G401.6 (cell line): Measurements from ENCODE around the gene RETREG3.
"Not testable (repeated sequence)": the region's sequence is repeated elsewhere in the genome, so short reads cannot be mapped to it uniquely, and the experiment has no call there.

Experiments
- FAIRE-seq: peaks from 2 replicates; lab custom pipeline; 2012; peaks lifted over from hg19 to GRCh38; lab: Jason Lieb, UNC

RETREG3 gene

DNA sequence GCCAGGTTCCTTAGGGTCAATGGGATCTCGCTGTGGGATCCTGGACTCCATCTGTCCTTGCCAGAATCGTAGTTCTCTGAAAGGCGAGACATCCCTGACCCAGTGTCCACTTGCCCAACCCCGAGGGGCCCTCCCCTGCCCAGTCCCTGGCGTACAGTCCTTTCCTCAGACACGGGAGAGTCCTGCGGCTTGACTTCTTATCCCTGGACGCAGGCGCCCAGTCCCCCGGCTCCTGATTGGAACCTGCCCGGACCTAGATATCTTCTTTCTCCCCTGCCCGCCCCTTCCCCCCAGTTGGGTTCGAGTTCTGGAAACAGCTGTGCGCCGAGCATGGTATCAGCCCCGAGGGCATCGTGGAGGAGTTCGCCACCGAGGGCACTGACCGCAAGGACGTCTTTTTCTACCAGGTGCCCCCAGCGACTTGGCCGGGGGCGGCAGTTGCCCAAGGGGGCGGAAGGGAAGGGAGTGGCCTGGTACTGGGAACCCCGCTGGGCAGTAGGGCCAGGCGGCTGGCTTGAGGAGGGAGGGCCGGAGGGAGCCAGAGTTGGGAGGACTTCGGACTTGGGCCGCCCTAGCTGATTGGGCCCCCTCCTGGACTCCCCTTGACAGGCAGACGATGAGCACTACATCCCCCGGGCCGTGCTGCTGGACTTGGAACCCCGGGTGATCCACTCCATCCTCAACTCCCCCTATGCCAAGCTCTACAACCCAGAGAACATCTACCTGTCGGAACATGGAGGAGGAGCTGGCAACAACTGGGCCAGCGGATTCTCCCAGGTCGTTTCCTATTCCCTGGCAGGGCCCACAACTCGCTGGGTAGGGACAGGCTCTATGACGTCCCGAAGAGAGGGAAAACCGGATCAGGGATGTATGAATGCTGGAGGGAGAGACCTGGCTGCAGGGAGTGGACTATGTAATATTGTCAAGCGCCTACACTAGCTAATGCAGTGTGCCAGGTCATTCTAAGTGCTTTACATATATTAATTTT, 934 bp upstream of the RETREG3 start:
- FAIRE-seq, result not testable (repeated sequence)

DNA sequence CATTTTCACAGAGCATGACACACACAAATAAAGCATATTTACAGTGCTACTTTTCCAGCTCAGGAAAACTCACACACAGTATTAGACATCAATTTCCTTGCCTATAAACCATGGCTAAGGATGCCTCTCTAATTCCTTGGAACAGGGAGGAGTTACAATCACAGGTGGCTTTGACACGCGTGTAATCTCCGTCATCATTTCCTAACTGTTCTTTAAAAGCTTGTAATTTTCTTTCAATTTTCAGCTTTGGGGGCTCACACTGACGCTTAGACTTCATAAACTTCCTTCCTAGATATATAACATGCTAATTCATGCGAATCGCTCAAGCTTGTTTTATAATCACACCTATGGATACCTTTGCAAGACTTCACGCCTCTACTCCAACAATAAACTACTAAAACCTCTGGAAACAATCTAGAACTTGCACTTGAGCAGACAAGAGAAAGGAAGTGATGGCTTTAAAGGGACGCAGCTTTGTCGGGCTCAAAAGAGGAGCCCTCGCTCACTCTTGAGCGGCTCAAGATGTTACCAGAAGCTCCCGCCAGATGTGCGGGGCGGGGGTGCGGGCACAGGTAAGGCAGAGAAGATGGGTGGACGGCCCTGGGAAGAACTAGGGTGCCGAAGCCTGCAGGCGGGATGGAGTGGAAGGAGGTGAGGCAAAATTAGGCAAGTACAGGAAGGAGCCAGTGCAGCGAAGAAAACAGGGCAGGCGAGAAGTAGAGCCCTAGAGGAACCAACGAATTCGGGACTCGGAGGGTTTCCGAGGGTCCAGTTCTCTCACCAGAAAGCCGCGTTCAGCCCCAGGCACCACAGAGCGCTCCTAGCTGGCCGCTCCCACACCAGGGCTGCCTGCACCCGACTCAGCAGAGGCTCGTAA, 631 bp downstream of the RETREG3 start:
- FAIRE-seq, result no peak

DNA sequence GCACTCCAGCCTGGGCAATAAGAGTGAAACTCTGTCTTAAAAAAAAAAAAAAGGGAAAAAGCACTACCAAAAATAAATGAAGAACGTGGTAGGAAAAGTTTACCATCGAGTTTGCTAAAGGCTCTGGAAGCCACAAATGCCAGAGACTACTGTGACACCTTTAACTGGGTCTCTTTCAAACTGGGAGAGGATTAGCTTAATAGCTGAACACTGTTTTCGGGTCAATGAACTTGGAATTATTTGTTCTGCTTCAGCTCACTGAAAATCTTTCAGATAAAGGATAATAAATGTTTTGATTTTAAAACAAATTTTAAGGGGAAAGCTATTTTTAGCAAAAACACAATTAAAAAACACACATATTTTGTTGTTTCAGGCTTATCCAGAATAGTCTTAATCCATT, 1.4 kb downstream of the RETREG3 start:
- no peak for FAIRE-seq

DNA sequence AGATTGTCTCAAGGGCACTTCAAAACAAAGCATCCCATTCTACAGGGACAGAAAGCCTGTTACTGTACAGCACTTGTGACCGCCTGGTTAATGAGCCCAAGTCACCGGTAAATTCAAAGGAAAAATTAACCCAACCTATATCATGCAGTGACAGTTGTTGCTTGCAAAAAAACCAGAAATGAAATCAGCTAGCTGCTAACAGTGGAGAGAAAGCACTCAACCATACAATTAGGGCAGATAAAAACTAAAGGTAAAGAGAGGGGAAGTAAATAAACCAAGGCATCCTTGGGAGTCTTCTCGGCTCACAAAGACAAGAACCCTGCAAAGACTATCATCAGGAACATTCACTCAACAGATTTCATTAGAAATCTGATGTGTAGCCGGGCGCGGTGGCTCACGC, 5.9 kb downstream of the RETREG3 start:
- no peak for FAIRE-seq

DNA sequence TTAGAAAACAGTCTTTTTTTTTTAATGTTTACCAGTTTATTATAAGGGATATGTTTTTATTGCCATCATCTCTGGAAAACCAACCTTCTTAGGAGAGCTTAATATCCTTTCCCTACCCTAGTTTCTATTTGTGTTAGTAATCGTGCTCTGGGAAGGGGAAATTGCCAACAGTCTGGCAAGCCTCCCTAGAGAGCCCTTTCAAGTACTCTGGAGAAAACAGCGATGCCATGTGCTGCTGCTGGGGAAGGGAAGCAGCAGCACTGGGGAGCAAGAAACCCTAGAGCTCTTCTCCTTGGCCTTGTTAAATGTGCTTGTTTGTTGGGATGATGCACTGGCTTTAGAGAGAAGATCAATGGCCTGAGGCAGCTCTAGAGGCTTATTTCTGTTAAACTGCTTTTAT, 10.3 kb downstream of the RETREG3 start:
- FAIRE-seq, result no peak

DNA sequence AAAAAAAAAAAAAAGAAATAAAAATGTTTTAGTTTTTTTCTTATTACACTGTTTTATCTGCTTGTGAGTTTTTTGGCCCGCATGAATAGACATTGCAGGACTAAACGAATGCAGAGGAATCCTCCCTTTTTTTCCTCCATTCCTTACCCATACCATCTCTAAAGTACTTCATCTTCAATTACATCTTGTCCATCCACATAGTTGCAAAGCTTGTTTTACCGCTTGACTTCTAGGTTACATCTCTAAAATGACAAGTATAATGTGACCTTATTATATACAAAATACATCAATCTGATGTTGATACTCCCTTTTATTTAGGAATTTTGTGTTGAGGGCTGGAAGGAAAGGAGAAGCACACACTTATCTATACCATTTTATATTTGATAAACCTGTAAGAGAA, 12.8 kb downstream of the RETREG3 start:
- no peak for FAIRE-seq

DNA sequence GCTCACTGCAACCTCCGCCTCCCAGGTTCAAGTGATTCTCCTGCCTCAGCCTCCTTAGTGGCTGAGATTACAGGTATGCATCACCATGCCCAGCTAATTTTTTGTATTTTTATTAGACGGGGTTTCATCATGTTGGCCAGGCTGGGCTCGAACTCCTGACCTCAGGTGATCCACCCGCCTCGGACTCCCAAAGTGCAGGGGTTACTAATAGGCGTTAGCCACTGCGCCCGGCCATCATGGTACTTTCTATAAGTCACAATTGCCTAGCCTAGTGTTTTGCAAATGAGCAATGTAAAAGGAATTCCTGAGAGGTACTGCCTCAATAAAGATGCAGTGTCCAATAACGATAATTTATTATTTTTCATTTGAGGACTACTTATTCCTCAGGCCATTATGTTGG, 17.8 kb downstream of the RETREG3 start:
- no peak for FAIRE-seq

DNA sequence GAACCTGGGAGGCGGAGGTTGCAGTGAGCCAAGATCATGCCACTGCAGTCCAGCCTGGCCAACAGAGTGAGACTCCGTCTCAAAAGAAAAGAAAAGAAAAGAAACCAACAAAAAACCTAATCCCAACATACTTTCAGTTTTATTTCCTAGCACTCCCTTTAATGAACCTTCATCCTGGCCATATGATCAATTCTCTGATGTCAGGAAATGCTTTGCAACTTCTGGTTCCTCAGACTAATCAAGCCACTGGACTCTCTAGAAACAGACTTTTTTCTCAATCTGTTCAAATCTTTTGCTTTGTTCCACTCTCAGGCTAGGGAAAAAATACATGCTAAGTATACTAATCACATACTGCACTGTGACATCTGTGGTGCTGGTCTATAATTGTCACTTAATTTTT, 18.3 kb downstream of the RETREG3 start:
- no peak for FAIRE-seq

DNA sequence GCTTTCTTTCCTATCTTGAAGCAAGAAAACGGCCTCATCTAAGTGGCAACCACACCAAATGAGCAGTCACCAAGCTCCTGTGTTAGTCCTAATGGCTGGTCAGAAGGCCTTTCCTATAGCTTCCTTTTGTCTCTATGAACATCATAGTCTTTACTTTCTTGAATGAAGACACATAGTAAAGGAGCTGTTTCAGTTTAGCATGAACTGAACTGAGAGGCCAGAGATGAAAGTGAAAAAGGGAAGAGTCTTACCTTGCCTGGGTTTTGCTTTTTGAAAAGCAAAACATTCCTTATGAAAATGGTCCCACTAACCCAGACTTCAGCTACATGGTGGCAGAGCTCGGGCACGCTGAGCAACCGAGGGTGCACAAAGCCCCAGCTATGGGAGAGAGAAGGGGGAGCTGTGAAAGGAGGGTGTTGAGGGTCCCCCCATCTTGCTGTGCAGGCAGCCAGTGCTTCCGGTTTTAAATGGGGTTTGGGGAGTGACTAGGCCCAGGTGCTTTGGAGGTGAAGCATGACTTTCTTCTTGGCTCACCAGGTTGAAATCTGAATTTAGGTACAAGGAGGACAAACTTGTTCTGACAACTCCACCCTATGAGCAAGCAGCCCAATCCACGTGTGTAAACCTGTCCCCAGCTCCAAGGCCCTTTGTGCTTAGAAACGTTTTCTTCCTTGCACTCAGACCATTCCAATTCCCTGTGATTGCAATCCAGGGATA, 22.5 kb downstream of the RETREG3 start:
- FAIRE-seq, result no peak

DNA sequence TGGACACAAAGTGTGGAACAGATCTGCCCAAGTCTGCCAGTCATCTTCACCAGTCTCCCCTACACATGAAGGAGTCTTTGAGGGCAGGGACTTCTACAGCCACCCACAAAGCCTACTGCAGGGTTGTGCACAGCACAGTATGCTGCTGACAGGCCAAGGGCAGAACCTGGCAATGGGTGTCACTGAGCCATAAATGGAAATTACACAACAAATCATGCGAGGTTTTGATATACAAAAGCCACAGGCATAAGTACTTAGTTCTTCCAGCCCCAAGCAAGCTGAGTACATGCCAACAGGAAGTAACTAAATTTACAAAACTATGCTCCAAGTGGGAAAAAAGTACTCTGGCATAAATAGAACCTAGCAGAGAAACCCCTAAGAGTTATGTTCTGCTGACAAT, 23.8 kb downstream of the RETREG3 start:
- FAIRE-seq, result no peak

DNA sequence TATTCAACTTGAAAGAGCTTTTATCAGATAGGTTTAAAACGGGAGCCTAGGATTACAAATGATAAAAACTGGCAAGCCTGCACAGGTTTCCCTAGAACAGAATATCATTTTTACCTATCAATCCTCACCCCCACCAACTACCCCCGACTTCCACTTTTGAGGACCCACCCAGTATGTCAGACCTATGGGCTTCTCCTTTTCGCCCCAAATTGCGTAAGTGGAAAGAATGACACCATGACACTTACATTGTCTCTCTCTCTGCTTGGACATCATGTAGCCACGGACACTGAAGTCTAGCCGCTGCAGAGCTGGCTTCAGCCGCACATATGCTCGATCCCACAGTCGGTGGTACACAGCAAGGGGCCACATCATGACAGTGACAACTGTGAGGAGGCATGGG, 24.3 kb downstream of the RETREG3 start:
- no peak for FAIRE-seq

DNA sequence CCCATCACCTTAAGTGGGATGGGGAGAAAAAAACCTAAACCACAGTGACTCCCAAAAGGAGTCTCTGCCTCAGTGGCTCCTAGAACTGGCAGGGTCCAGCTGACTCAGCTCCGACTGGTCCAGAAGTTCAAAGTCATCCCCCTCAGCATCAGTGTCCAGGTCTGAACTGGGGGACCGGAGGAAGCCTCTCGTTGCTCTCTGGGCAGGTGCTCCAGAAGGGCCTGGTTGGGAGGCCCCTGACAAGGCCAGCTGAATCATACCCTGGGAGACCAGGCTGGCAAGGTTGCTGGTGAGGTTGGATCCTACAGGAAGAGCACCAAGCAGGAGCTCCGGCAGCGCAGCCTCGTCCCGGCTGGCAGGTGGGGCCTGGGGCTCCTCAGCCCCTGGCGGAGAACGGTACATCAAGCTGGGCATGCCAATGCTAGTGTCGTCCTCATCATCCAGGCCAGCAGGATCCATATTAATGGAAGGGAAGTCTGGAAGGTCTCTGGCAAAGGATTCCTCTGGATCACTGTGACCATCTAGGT, 27.4 kb downstream of the RETREG3 start:
- no peak for FAIRE-seq

DNA sequence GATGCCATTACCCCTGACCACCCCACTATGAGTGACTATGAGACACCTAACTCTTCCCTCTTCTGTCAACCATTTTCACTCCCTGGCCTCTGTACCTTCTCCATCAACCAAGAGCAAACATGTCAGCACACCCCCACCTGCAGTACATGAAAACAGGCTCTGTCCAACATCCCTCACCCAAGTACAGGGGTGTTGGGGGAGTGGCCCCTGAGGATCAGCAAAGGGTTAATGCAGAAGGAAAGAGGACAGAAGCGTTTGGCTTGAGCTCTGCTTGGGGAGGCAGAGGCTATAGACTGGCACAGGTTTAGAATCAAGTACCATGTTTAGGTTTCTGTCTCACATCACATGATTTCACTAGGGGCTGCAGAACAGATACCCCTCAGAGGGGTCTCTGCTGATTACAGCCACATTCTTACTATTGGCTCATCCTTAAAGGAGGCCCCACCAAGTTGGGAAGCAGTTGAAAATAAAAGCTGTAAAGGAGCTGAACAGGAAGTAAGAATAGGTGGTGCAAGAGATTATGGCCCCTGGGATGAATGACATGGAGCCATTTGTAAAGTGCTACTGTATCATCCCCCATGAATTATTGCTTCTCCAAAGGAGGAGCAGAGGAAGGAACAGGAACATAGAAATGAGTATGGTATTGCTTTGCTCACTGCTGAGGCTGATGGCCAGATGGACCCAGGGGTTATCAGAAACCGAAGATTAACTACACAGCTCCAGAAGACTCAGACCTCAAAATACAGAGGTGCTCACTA, 29.2 kb downstream of the RETREG3 start:
- FAIRE-seq, result no peak

DNA sequence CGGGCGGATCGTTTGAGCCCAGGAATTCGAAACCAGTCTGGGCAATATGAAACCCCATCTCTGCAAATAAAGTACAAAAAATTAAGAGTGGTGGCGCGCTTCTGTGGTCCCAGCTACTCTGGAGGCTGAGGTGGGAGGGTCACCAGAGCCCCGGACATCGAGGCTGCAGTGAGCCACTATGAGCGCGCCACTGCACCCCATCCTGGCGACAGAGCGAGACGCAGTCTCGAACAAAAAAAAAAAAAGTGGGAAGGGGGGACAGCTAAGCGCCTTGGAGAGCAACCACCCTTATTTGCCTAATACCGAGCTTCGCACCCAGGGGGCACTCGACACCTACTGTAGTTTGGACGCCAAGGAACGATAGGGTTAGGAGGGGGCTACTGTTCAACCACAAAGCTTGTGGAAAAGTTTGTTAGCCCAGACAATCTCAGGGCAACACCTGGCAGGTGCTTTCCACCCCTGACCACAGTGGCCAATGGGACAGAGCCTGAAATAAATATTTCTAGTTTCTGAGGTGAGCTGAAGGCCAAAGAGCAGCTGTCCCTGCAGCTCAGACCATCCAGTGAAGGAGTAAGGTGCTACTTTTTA, 30.8 kb downstream of the RETREG3 start:
- FAIRE-seq, result no peak

DNA sequence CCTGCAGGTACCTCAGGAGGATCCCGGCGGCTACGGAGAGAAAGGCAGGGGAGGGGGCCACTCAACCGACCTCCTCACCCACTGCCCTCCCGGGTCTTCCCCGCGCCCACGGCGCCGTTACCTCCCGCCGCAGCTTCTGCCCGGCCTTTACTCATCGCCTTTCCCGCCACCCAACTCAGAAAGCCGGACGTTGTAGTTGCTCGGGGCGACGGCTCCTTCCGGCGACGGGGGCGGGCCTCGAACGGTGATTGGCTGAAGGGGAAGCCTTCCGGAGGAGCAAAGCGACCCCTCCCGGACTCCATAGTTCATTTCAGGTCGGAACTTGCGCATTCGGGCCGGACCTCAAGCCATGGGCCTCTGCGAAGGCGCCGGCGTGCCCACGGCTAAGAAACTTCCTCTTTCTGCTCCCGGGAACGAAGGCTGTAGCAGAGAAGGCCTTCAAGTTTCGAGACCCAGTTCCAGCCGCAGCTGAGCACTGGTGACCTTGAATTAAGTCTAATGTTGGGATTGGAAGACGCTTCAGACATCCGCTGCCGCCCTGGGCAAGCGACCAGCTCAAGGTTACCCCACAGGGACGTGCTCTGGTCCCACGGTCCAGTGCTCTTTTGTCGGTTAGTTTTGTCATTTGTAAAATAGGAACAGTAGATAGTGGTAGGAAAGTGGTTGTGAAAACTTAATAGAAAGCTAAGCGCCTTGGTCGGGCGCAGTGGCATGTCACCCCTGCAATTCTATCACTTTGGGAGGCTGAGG, 31.5 kb downstream of the RETREG3 start, which contains the start of gene PSMC3IP:
PSMC3IP (minus strand) TSS at position 198 of the 750 bp plus-strand sequence; CDS start at position 155, 43 bp downstream.
- peak; percentile 93 for FAIRE-seq

DNA sequence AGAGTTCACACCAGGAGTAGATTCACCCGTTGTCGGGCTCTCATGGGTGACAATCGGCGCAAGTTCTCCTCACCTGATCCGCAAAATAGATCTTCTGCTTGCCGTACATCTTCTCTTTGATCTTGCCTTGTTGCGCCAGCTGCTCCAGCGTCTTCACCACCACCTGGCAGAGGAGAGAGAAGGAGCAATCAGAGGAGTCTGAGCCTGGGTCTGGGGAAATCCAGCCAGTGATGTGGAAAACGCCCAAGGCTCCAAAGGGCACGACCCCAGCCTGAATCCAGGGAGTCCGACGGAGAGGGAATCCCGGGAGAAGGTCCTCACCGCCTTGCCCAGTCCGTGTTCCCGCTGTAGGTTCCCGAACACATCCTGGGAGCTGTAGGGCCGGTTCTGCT, 32.0 kb downstream of the RETREG3 start:
- no peak for FAIRE-seq

DNA sequence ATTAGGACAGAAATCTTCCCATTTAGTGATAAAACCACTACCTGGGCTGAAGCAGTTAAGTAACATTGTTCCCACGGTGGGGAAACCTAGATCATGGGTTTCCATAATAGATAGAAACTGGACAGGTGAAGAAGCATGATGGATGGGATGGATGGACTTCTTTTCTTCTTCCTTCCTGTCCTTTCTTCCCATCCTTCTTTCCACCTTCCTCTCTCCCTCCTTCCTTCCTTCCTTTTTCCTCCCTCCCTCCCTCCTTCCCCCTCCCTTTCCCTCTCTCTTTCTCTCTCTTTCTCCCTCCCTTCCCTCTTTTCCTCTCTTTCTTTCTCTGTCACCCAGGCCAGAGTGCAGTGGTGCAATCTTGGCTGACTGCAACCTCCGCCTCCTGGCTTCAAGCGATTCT, 34.7 kb downstream of the RETREG3 start:
- FAIRE-seq, result no peak

DNA sequence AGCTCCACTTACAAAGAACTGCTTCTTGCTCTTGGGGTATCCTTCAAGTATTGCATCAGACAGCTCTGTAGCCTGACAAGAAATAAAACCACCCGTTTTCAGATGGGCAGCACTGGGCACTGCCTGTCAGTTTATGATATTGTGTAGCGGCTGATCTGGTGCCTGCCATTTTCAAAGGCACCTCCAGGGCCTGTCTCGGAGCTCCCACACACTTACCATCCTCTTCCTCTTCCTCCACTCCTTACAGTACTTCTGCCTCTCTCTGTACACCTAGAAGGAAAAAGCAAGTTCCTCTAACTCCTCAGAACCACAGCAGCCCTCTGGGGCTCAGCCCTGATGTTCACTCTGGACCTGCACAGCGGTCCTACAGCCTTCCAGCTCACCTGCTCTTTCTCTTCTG, 36.1 kb downstream of the RETREG3 start:
- no peak for FAIRE-seq

DNA sequence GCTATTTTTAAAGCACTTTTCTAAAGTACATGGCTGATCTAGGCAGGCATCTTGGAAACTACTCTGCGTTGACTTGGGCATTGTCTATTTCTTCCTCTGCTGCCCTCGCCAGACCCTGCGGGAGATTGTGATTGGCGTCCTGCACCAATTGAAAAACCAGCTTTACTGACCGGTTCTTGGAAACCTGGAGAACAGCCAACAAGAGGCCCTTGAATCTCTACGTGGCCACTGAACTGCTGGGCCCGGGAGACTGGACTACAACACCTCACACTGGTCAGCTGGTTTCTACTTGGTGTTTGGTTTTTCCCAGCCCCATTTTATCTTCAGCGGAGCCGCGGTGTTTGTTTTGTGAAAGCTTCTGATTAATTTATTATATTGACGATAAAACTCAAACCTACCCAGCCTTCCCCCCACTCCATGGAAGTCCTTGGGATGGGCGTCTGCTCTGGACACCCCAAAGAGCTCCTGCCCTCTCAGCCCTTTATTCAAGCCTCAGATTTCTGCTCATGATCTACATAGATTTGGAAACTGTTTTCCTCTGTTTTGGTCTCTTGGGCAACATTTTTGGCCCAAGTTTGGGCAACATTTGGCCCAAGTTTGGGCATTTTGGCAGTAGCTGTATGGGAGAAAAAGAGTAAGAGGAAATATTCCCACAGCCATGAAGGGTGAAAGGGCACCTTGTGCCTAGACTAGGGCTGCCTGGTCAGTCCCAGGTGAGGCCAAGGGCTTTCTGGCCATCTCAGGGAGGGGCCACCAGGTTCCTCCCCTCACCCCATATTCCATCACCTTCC, 37.5 kb downstream of the RETREG3 start:
- no peak for FAIRE-seq
